ENCODE data around the gene PARVB.

DNA sequence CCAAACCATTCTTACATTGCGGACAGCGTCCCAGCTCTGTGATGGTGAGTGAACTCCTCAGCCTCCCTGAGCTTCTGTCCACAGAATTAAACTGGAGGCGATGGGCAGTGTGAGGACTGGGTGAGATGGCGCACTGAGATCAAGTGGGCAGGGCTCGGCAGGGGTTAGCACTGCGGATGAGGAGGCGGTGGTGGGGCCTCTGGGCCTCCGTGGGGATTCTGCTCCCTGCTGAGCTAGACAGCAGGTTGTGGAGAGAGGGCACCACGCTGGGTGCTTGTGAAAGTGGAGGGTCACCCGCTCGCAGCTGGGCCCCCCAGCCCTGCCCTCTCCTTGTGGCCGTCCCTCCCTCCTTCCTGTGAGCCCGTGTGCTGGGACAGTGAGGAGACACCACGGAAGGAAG, 131.0 kb downstream of the PARVB start:
- TF ChIP-seq, protein P1, sequence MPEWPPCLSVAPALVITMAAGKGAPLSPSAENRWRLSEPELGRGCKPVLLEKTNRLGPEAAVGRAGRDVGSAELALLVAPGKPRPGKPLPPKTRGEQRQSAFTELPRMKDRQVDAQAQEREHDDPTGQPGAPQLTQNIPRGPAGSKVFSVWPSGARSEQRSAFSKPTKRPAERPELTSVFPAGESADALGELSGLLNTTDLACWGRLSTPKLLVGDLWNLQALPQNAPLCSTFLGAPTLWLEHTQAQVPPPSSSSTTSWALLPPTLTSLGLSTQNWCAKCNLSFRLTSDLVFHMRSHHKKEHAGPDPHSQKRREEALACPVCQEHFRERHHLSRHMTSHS (tag by site-specific recombination; IDR thresholded peaks at IDR 0.05): no peak
- TF ChIP-seq, protein P2, sequence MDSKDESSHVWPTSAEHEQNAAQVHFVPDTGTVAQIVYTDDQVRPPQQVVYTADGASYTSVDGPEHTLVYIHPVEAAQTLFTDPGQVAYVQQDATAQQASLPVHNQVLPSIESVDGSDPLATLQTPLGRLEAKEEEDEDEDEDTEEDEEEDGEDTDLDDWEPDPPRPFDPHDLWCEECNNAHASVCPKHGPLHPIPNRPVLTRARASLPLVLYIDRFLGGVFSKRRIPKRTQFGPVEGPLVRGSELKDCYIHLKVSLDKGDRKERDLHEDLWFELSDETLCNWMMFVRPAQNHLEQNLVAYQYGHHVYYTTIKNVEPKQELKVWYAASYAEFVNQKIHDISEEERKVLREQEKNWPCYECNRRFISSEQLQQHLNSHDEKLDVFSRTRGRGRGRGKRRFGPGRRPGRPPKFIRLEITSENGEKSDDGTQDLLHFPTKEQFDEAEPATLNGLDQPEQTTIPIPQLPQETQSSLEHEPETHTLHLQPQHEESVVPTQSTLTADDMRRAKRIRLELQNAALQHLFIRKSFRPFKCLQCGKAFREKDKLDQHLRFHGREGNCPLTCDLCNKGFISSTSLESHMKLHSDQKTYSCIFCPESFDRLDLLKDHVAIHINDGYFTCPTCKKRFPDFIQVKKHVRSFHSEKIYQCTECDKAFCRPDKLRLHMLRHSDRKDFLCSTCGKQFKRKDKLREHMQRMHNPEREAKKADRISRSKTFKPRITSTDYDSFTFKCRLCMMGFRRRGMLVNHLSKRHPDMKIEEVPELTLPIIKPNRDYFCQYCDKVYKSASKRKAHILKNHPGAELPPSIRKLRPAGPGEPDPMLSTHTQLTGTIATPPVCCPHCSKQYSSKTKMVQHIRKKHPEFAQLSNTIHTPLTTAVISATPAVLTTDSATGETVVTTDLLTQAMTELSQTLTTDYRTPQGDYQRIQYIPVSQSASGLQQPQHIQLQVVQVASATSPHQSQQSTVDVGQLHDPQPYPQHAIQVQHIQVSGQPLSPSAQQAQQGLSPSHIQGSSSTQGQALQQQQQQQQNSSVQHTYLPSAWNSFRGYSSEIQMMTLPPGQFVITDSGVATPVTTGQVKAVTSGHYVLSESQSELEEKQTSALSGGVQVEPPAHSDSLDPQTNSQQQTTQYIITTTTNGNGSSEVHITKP (tag by site-specific recombination; IDR thresholded peaks at IDR 0.05): no peak
- TF ChIP-seq, protein P3, sequence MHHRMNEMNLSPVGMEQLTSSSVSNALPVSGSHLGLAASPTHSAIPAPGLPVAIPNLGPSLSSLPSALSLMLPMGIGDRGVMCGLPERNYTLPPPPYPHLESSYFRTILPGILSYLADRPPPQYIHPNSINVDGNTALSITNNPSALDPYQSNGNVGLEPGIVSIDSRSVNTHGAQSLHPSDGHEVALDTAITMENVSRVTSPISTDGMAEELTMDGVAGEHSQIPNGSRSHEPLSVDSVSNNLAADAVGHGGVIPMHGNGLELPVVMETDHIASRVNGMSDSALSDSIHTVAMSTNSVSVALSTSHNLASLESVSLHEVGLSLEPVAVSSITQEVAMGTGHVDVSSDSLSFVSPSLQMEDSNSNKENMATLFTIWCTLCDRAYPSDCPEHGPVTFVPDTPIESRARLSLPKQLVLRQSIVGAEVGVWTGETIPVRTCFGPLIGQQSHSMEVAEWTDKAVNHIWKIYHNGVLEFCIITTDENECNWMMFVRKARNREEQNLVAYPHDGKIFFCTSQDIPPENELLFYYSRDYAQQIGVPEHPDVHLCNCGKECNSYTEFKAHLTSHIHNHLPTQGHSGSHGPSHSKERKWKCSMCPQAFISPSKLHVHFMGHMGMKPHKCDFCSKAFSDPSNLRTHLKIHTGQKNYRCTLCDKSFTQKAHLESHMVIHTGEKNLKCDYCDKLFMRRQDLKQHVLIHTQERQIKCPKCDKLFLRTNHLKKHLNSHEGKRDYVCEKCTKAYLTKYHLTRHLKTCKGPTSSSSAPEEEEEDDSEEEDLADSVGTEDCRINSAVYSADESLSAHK (tag by site-specific recombination; IDR thresholded peaks at IDR 0.05): no peak
- no peak for TF ChIP-seq OSR2 (tag by site-specific recombination; IDR thresholded peaks at IDR 0.05)
- no peak for TF ChIP-seq SP3 (tag by site-specific recombination; IDR thresholded peaks at IDR 0.05)
- TF ChIP-seq, protein P4, sequence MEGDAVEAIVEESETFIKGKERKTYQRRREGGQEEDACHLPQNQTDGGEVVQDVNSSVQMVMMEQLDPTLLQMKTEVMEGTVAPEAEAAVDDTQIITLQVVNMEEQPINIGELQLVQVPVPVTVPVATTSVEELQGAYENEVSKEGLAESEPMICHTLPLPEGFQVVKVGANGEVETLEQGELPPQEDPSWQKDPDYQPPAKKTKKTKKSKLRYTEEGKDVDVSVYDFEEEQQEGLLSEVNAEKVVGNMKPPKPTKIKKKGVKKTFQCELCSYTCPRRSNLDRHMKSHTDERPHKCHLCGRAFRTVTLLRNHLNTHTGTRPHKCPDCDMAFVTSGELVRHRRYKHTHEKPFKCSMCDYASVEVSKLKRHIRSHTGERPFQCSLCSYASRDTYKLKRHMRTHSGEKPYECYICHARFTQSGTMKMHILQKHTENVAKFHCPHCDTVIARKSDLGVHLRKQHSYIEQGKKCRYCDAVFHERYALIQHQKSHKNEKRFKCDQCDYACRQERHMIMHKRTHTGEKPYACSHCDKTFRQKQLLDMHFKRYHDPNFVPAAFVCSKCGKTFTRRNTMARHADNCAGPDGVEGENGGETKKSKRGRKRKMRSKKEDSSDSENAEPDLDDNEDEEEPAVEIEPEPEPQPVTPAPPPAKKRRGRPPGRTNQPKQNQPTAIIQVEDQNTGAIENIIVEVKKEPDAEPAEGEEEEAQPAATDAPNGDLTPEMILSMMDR (tag by site-specific recombination; IDR thresholded peaks at IDR 0.05): no peak
- TF ChIP-seq ZNF114 (tag by site-specific recombination; IDR thresholded peaks at IDR 0.05): no peak
- TF ChIP-seq ZNF335 (tag by site-specific recombination; conservative IDR thresholded peaks at IDR 0.05): no peak
- TF ChIP-seq ZNF274 (IDR thresholded peaks at IDR 0.05; ENCODE audit: low read length): no peak
- TF ChIP-seq ZNF274 (tag by site-specific recombination; IDR thresholded peaks at IDR 0.05; ENCODE audit: borderline replicate concordance): no peak
- no peak for TF ChIP-seq ZBTB21 (tag by site-specific recombination; IDR thresholded peaks at IDR 0.05)

All from HEK293 (cell line).